Nephron (organoid): Measurements from ENCODE around the gene RBM39.
A peak's percentile ranks its signal among the peaks of the same experiment; 100 is the strongest.
"Not testable (repeated sequence)": the region's sequence is repeated elsewhere in the genome, so short reads cannot be mapped to it uniquely, and the experiment has no call there.

Experiments used
- H3K27ac Mint-ChIP-seq, 3 experiments: 2 replicates each; pipeline ENCODE4 v1.8.0; 2020; ENCODE audit warnings: mixed read lengths in 3 of 3, mild to moderate bottlenecking in 2 of 3, moderate library complexity in 1 of 3
- H3K27me3 Mint-ChIP-seq: 2 replicates; pipeline ENCODE4 v1.8.0; 2021; ENCODE audit warnings: low read depth, mild to moderate bottlenecking, moderate library complexity, mixed read lengths
- H3K36me3 Mint-ChIP-seq: 2 replicates; pipeline ENCODE4 v1.8.0; 2020; ENCODE audit warnings: low read depth, mixed read lengths
- H3K4me1 Mint-ChIP-seq: 2 replicates; pipeline ENCODE4 v1.8.0; 2020; ENCODE audit warnings: mixed read lengths
- H3K4me3 Mint-ChIP-seq, 3 experiments: 2 replicates each; pipeline ENCODE4 v1.8.0; 2020; ENCODE audit warnings: mild to moderate bottlenecking in 3 of 3, mixed read lengths in 3 of 3, moderate library complexity in 2 of 3
- H3K9me3 Mint-ChIP-seq: 2 replicates; pipeline ENCODE4 v1.8.0; 2020; ENCODE audit warnings: mixed read lengths
- TF ChIP-seq, protein P1 (sequence below), 3 experiments: fragments of 200-600 bp; sonication (generic); IDR thresholded peaks; one replicate each; pipeline ENCODE4 v1.5.0; 2021; ENCODE audit warnings: antibody characterized with exemption in 3 of 3; ENCODE audit not compliant: unreplicated experiment in 3 of 3

Gene RBM39

DNA sequence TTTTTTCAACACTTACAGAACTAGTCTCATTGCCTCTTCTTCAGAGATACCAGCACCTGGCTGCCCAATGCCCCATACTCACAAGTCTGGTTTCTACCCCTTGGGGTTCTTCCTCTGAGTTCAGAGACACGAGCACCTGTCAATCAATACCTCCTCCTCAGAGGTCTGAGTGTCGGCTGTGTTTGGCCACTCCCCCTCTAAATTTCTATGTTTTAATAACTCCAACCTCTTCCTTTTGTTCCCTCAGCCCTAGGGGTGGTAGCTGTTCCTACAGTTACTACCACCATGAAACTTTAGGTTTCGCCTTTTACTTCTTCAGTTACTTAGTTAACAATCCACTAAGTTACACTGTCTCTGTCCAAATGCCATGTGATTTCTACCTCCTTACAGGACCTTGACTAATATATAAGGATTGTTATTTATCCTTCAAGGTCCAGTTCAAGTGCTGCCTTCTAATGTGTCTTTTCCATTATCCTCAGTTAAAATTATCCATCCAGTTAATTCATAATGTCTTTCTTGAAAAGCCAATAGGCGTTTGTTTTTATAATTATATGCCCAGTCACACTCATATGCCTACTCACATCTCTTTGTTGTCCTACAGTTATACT lies 15.1 kb upstream of the RBM39 start:
- no peaks in the 10 kb centered on the region for H3K36me3 Mint-ChIP-seq
- TF ChIP-seq, protein P1, sequence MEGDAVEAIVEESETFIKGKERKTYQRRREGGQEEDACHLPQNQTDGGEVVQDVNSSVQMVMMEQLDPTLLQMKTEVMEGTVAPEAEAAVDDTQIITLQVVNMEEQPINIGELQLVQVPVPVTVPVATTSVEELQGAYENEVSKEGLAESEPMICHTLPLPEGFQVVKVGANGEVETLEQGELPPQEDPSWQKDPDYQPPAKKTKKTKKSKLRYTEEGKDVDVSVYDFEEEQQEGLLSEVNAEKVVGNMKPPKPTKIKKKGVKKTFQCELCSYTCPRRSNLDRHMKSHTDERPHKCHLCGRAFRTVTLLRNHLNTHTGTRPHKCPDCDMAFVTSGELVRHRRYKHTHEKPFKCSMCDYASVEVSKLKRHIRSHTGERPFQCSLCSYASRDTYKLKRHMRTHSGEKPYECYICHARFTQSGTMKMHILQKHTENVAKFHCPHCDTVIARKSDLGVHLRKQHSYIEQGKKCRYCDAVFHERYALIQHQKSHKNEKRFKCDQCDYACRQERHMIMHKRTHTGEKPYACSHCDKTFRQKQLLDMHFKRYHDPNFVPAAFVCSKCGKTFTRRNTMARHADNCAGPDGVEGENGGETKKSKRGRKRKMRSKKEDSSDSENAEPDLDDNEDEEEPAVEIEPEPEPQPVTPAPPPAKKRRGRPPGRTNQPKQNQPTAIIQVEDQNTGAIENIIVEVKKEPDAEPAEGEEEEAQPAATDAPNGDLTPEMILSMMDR (IDR thresholded peaks at IDR 0.05; ENCODE audit: unreplicated experiment in 3 of 3) = no peak

DNA sequence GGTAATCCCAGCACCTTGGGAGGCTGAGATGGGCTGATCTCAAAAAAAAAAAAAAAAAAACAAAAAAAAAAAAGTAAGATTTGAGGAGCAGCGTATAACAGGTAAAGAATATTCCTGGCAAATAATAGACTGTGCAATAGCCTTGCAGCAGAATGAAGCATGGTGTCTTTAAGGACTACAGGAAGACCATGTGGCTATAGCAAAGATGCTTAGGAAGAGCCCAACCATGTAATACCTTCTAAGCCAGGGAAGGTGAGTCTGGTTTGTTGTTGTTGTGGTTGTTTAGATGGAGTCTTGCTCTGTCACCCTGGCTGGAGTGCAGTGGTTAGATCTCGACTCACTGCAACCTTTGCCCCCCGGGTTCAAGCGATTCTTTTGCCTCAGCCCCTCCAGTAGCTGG lies 14.3 kb upstream of the RBM39 start:
- Mint-ChIP-seq H3K27me3 (peaks cover 6% of the 10 kb centered on the region), H3K9me3 (no peaks in the 10 kb centered on the region)

More for the DNA sequence above, 15.1 kb upstream of the RBM39 start:
- Mint-ChIP-seq H3K4me3 (no peak overlapping the region), H3K4me1 (no peaks in the 10 kb centered on the region), H3K27ac (peak overlapping the region in 1 of 3 experiments; percentile 10), H3K27me3 (peaks cover 3% of the 10 kb centered on the region), H3K9me3 (no peaks in the 10 kb centered on the region)

DNA sequence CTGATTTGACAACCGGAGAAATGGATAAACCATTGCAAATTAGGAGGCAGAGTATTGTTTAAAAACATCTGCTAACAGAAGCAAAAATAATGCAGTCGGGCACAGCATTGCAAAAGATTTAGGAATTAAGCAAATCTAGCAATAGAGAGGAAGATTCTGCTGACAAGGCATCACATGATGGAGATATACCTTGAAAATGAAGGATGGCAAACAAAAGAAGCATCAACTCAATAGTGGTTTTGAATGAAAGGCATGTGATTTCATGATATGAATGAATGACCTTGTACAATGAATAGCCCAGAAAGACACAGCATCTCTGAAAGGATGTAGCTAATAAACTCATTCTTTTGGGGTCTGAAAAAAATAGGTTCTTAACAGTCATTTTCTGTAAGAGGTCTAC lies 8.6 kb upstream of the RBM39 start:
- H3K27ac Mint-ChIP-seq = no peak overlapping the region
- H3K4me3 Mint-ChIP-seq = no peak overlapping the region
- no peaks in the 10 kb centered on the region for H3K36me3 Mint-ChIP-seq
- peaks cover 4% of the 10 kb centered on the region for H3K4me1 Mint-ChIP-seq
- TF ChIP-seq, protein P1 (IDR thresholded peaks at IDR 0.05; ENCODE audit: unreplicated experiment in 3 of 3) = no peak
- no peaks in the 10 kb centered on the region for H3K9me3 Mint-ChIP-seq
- H3K27me3 Mint-ChIP-seq = peaks cover 17% of the 10 kb centered on the region

More for the DNA sequence above, 14.3 kb upstream of the RBM39 start:
- Mint-ChIP-seq H3K4me1 (no peaks in the 10 kb centered on the region), H3K27ac (no peak overlapping the region), H3K36me3 (no peaks in the 10 kb centered on the region), H3K4me3 (no peak overlapping the region)
- TF ChIP-seq, protein P1 (IDR thresholded peaks at IDR 0.05; ENCODE audit: unreplicated experiment in 3 of 3) = no peak

DNA sequence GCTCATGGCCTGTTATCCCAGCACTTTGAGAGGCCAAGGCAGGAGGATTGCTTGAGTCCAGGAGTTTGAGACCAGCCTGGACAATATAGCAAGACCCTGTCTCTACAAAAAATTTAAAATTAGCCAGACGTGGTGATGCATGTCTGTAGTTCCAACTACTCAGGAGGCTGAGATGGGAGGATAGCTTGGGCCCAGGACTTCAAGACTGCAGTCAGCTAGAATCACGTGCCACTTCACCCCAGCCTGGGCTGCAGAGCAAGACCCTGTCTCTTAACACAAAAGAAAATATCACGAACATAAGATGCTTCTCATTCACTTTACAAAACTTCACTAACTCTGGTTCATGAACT lies 2.4 kb upstream of the RBM39 start:
- H3K4me3 Mint-ChIP-seq = peak overlapping the region in 1 of 3 experiments; percentile 74
- peak overlapping the region; percentile 99 to 100 (median 99) for H3K27ac Mint-ChIP-seq
- peaks cover 18% of the 10 kb centered on the region for H3K36me3 Mint-ChIP-seq
- H3K4me1 Mint-ChIP-seq = peaks cover 25% of the 10 kb centered on the region
- H3K9me3 Mint-ChIP-seq, H3K27me3 Mint-ChIP-seq: not testable (repeated sequence)

DNA sequence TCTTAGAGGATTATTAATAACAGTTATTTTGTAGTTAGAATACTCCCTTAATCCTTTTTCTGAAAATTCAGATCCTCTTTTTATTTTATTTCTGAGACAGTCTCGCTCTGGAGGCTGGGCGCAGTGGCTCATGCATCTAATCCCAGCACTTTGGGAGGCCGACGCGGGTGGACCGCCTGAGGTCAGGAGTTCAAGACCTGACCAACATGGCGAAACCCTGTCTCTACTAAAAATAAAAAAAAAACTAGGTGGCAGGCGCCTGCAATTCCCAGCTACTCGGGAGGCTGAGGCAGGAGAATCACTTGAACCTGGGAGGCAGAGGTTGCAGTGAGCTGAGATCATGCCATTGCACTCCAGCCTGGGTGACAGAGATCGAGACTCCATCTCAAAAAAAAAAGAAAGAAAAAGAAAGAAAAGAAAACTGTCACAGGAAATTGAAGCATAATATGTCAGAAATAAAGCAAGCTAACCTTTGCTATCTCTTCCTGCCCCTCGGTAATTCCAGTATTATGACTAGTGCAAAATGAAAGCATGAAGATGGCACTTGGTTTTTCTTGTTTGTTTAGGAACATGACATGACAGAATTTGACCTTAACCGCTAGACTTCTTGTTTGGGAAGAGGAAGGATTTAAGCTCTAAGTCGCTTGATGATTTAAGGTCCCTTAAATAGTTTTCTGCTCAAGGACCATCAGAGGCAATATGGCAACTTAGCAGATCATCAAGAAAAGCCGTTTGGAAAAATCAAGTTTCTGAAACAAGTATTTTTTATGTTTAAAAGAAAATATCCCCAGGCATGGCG lies 1.8 kb upstream of the RBM39 start:
- H3K4me3 Mint-ChIP-seq = peak overlapping the region; percentile 91 to 100 (median 94)
- peak overlapping the region; percentile 99 to 100 (median 99) for H3K27ac Mint-ChIP-seq
- TF ChIP-seq, protein P1 (IDR thresholded peaks at IDR 0.05; ENCODE audit: unreplicated experiment in 3 of 3) = no peak
- peaks cover 22% of the 10 kb centered on the region for H3K36me3 Mint-ChIP-seq
- no peaks in the 10 kb centered on the region for H3K9me3 Mint-ChIP-seq
- H3K27me3 Mint-ChIP-seq = peaks cover 5% of the 10 kb centered on the region
- peaks cover 28% of the 10 kb centered on the region for H3K4me1 Mint-ChIP-seq

DNA sequence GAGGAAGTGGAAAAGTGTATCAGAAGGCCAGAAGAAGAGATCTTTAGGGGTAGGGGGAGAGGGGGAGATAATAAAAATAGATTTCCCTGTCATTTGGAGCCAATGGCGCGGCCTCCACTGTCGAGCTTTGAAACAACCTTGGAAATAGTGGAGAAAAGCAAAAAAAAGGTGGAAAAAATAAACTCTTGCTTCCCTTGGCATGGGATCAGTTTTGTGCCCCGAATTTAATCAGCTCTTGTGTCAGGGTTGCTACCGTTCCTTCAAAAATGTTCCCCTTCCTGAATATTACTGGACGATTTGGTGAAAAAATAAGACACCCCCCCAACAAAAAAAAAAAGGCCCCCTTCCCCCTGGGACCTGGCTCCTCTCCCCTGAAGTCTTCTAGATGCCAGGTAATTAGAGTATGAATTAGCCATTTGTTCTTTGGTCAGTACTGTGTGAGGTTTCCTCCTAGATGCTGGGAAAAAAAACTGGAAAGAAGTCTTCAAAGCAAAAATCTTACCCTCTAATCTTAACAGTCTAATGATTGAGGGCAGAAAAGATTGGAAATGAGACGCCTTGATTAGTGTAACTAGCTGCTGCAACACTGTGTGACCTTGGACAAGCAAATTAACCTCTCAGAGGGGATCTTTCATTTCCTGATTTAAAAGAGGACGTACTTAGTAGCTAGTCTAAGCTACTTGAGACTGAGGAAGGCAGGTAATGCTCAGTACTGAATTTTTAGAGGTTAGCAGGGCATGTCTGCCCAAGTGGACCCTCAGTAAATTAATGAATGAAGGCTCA lies 872 bp upstream of the RBM39 start:
- peak overlapping the region; percentile 99 to 100 (median 99) for H3K27ac Mint-ChIP-seq
- H3K4me3 Mint-ChIP-seq = peak overlapping the region; percentile 91 to 100 (median 94)
- H3K36me3 Mint-ChIP-seq = peaks cover 32% of the 10 kb centered on the region
- peaks cover 5% of the 10 kb centered on the region for H3K27me3 Mint-ChIP-seq
- peaks cover 36% of the 10 kb centered on the region for H3K4me1 Mint-ChIP-seq
- TF ChIP-seq, protein P1 (IDR thresholded peaks at IDR 0.05; ENCODE audit: unreplicated experiment in 3 of 3) = no peak
- H3K9me3 Mint-ChIP-seq = no peaks in the 10 kb centered on the region
